SK-N-SH treated with all-trans-retinoic acid at 6 μM for 48 hours (cell line): ENCODE measurements around the gene NTN3.

Experiments used
- ATAC-seq: fragments of 200-7000 bp; cut with Tn5 transposase; 3 replicates; pipeline ENCODE4 v1.9.1; 2020; ENCODE audit warnings: mild to moderate bottlenecking, moderate library complexity
- ARNTL ChIP-seq: fragments of 450-650 bp; formaldehyde crosslinking; IDR thresholded peaks from 2 replicates; pipeline ENCODE4 v1.5.0; 2020; ENCODE audit warnings: low read depth, mild to moderate bottlenecking, moderate library complexity, borderline replicate concordance
- CSDC2 ChIP-seq: fragments of 250-450 bp; sonication (Bioruptor Pico); IDR thresholded peaks from 2 replicates; pipeline ENCODE4 v1.5.0; 2020; ENCODE audit warnings: mild to moderate bottlenecking, moderate library complexity
- ESRRG ChIP-seq: fragments of 250-450 bp; sonication (Bioruptor Pico); IDR thresholded peaks from 2 replicates; pipeline ENCODE4 v1.6.1; 2021; ENCODE audit warnings: mild to moderate bottlenecking
- ISL1 ChIP-seq: fragments of 250-450 bp; sonication (Bioruptor Pico); IDR thresholded peaks from 2 replicates; pipeline ENCODE4 v2.1.2; 2022; ENCODE audit warnings: mild to moderate bottlenecking, moderate library complexity
- OSR1 ChIP-seq: fragments of 250-450 bp; sonication (Bioruptor Pico); IDR thresholded peaks from 2 replicates; pipeline ENCODE4 v1.8.0; 2022; ENCODE audit warnings: moderate library complexity, mild to moderate bottlenecking, inconsistent platforms
- PPARA ChIP-seq: fragments of 250-450 bp; sonication (Bioruptor Pico); IDR thresholded peaks from 2 replicates; pipeline ENCODE4 v1.5.0; 2020; ENCODE audit warnings: mild to moderate bottlenecking, borderline replicate concordance
- RARB ChIP-seq: fragments of 250-450 bp; sonication (Bioruptor Pico); IDR thresholded peaks from 2 replicates; pipeline ENCODE4 v1.8.0; 2021; ENCODE audit warnings: mild to moderate bottlenecking, moderate library complexity
- SNAI2 ChIP-seq: fragments of 250-450 bp; sonication (Bioruptor Pico); IDR thresholded peaks from 2 replicates; pipeline ENCODE4 v1.5.0; 2020; ENCODE audit warnings: mild to moderate bottlenecking, moderate library complexity
- TCF4 ChIP-seq: fragments of 250-450 bp; sonication (Bioruptor Pico); IDR thresholded peaks from 2 replicates; pipeline ENCODE4 v1.8.0; 2021; ENCODE audit warnings: mild to moderate bottlenecking, moderate library complexity, borderline replicate concordance
- TOX ChIP-seq: fragments of 250-450 bp; sonication (Bioruptor Pico); IDR thresholded peaks from 2 replicates; pipeline ENCODE4 v1.8.0; 2021; ENCODE audit warnings: mild to moderate bottlenecking, moderate library complexity, borderline replicate concordance
- ZFP3 ChIP-seq: fragments of 250-450 bp; sonication (Bioruptor Pico); IDR thresholded peaks from 2 replicates; pipeline ENCODE4 v1.5.0; 2020; ENCODE audit warnings: mild to moderate bottlenecking, moderate library complexity
- ZFP30 ChIP-seq: fragments of 450-650 bp; formaldehyde crosslinking; IDR thresholded peaks from 2 replicates; pipeline ENCODE4 v1.5.0; 2022; ENCODE audit warnings: mild to moderate bottlenecking, moderate library complexity
- ZNF565 ChIP-seq: fragments of 450-650 bp; formaldehyde crosslinking; conservative IDR thresholded peaks from 2 replicates; pipeline ENCODE4 v1.5.0; 2020; ENCODE audit warnings: low read depth, mild to moderate bottlenecking, moderate library complexity
- ZNF70 ChIP-seq: fragments of 450-650 bp; formaldehyde crosslinking; IDR thresholded peaks from 2 replicates; pipeline ENCODE4 v1.5.0; 2020; ENCODE audit warnings: mild to moderate bottlenecking, moderate library complexity
- ZNF8 ChIP-seq: fragments of 450-650 bp; formaldehyde crosslinking; IDR thresholded peaks from 2 replicates; pipeline ENCODE4 v1.5.0; 2020; ENCODE audit warnings: mild to moderate bottlenecking, moderate library complexity
- TF ChIP-seq, protein P1 (sequence below): fragments of 250-450 bp; sonication (Bioruptor Pico); IDR thresholded peaks from 2 replicates; pipeline ENCODE4 v1.5.0; 2020; ENCODE audit warnings: mild to moderate bottlenecking, moderate library complexity
- TF ChIP-seq, protein P2 (sequence below): fragments of 250-450 bp; sonication (Bioruptor Pico); IDR thresholded peaks from 2 replicates; pipeline ENCODE4 v1.8.0; 2021; ENCODE audit warnings: low read depth, mild to moderate bottlenecking, moderate library complexity, borderline replicate concordance
- TF ChIP-seq, protein P3 (sequence below): fragments of 250-450 bp; sonication (Bioruptor Pico); IDR thresholded peaks from 2 replicates; pipeline ENCODE4 v1.5.1; 2021; ENCODE audit warnings: mild to moderate bottlenecking, moderate library complexity
- TF ChIP-seq, protein P4 (sequence below): fragments of 250-450 bp; sonication (Bioruptor Pico); IDR thresholded peaks from 2 replicates; pipeline ENCODE4 v1.5.1; 2020; ENCODE audit warnings: low read depth, mild to moderate bottlenecking, moderate library complexity

NTN3 gene

DNA sequence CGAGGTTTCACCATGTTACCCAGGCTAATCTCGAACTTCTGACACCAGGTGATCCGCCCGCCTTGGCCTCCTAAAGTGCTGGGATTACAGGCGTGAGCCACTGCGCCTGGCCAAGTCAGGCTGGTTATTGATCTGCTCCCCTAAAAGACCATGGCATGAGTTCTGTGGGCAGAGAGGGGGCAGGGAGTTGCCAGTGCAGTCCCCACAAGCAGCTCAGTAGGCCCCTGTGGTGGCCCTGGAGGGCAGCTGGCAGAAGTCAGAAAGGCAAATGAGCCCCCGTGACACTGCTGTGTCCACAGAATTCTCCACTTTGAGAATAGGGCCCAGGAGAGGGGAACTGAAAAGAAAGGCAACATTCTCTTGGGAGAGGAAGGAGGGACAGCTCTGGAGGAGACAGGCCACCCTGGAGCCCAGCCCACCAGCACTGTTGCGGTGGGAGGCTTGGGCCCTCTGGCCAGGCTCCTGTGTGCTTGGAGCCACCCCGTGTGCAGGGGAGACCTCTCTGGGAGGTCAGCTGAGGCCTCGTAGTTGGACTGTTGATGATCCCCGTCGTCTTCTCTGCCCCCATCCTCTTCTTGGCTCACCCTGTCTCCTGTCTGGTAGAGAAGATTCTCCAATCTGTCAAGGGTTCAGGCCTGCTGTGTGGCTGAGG lies 47.0 kb downstream of the NTN3 start (continued):
- TF ChIP-seq, protein P1, sequence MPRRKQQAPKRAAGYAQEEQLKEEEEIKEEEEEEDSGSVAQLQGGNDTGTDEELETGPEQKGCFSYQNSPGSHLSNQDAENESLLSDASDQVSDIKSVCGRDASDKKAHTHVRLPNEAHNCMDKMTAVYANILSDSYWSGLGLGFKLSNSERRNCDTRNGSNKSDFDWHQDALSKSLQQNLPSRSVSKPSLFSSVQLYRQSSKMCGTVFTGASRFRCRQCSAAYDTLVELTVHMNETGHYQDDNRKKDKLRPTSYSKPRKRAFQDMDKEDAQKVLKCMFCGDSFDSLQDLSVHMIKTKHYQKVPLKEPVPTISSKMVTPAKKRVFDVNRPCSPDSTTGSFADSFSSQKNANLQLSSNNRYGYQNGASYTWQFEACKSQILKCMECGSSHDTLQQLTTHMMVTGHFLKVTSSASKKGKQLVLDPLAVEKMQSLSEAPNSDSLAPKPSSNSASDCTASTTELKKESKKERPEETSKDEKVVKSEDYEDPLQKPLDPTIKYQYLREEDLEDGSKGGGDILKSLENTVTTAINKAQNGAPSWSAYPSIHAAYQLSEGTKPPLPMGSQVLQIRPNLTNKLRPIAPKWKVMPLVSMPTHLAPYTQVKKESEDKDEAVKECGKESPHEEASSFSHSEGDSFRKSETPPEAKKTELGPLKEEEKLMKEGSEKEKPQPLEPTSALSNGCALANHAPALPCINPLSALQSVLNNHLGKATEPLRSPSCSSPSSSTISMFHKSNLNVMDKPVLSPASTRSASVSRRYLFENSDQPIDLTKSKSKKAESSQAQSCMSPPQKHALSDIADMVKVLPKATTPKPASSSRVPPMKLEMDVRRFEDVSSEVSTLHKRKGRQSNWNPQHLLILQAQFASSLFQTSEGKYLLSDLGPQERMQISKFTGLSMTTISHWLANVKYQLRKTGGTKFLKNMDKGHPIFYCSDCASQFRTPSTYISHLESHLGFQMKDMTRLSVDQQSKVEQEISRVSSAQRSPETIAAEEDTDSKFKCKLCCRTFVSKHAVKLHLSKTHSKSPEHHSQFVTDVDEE = no peak
- no peak for TF ChIP-seq ARNTL
- TF ChIP-seq, protein P2, sequence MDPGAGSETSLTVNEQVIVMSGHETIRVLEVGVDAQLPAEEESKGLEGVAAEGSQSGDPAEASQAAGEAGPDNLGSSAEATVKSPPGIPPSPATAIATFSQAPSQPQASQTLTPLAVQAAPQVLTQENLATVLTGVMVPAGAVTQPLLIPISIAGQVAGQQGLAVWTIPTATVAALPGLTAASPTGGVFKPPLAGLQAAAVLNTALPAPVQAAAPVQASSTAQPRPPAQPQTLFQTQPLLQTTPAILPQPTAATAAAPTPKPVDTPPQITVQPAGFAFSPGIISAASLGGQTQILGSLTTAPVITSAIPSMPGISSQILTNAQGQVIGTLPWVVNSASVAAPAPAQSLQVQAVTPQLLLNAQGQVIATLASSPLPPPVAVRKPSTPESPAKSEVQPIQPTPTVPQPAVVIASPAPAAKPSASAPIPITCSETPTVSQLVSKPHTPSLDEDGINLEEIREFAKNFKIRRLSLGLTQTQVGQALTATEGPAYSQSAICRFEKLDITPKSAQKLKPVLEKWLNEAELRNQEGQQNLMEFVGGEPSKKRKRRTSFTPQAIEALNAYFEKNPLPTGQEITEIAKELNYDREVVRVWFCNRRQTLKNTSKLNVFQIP (CRISPR knock-in tag) = no peak

DNA sequence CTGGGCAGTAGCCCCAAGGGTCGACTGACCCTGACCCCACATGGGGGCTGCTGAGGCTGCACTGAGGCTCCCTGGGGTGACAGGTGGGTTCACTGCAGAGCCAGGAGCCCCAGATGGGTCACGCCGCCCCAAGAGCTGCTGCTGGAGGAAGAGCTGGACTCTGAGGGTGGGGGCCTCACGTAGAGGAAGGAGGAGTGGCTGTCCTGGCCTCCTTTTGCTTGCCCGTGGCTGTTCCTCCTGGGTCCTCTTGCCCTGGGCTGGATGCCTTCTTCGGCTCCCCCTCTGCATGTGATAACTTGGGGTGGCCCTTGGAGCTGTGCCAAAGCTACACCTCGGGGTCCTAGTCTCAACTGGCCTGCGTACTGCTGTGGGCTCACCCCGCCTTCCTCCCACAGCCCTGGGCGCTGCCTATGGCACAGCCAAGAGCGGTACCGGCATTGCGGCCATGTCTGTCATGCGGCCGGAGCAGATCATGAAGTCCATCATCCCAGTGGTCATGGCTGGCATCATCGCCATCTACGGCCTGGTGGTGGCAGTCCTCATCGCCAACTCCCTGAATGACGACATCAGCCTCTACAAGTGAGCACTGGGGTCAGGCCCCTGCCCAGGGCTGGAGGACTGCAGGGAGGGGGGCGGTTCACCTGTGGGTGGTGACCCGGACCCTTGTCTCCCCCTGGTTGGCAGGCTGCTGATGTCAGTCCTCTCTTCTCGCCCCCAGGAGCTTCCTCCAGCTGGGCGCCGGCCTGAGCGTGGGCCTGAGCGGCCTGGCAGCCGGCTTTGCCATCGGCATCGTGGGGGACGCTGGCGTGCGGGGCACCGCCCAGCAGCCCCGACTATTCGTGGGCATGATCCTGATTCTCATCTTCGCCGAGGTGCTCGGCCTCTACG lies 48.0 kb downstream of the NTN3 start:
- TF ChIP-seq, protein P3, sequence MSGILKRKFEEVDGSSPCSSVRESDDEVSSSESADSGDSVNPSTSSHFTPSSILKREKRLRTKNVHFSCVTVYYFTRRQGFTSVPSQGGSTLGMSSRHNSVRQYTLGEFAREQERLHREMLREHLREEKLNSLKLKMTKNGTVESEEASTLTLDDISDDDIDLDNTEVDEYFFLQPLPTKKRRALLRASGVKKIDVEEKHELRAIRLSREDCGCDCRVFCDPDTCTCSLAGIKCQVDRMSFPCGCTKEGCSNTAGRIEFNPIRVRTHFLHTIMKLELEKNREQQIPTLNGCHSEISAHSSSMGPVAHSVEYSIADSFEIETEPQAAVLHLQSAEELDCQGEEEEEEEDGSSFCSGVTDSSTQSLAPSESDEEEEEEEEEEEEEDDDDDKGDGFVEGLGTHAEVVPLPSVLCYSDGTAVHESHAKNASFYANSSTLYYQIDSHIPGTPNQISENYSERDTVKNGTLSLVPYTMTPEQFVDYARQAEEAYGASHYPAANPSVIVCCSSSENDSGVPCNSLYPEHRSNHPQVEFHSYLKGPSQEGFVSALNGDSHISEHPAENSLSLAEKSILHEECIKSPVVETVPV (CRISPR knock-in tag) = no peak
- no peak for TF ChIP-seq SNAI2
- TF ChIP-seq ZNF565 = no peak
- no peak for TF ChIP-seq ZNF8
- TF ChIP-seq ZFP30 (CRISPR knock-in tag) = no peak
- no peak for TF ChIP-seq TOX (CRISPR knock-in tag)
- TF ChIP-seq, protein P1 = no peak
- TF ChIP-seq, protein P2 (CRISPR knock-in tag) = no peak
- no peak for TF ChIP-seq CSDC2 (CRISPR knock-in tag)
- TF ChIP-seq ZNF70 (CRISPR knock-in tag) = no peak
- no peak for TF ChIP-seq ZFP3
- TF ChIP-seq, protein P4, sequence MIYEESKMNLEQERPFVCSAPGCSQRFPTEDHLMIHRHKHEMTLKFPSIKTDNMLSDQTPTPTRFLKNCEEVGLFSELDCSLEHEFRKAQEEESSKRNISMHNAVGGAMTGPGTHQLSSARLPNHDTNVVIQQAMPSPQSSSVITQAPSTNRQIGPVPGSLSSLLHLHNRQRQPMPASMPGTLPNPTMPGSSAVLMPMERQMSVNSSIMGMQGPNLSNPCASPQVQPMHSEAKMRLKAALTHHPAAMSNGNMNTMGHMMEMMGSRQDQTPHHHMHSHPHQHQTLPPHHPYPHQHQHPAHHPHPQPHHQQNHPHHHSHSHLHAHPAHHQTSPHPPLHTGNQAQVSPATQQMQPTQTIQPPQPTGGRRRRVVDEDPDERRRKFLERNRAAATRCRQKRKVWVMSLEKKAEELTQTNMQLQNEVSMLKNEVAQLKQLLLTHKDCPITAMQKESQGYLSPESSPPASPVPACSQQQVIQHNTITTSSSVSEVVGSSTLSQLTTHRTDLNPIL (CRISPR knock-in tag) = no peak
- no peak for ATAC-seq

DNA sequence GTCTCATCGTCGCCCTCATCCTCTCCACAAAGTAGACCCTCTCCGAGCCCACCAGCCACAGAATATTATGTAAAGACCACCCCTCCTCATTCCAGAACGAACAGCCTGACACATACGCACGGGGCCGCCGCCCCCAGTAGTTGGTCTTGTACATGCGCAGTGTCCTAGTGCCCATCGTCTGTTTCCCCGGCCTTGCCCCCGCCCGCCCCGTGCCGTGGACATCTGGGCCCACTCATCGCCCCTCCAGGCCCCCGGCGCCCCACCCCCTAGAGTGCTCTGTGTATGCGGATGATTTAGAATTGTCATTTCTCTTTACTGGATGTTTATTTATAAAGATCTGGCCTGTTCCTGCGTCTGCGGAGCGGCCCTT lies 48.6 kb downstream of the NTN3 start:
- TF ChIP-seq RARB (CRISPR knock-in tag) (no peak), ESRRG (CRISPR knock-in tag) (no peak), TCF4 (CRISPR knock-in tag) (no peak), ZFP3 (no peak), ZFP30 (CRISPR knock-in tag) (no peak), OSR1 (no peak), ZNF565 (no peak), CSDC2 (CRISPR knock-in tag) (no peak), ISL1 (CRISPR knock-in tag) (no peak), PPARA (CRISPR knock-in tag) (no peak)
- TF ChIP-seq, protein P3 (CRISPR knock-in tag) = no peak
- ATAC-seq = no peak; the same call in 1 of the 3 replicates
